ENCODE data around the gene DTD1. TPM values are rescaled to one million over a fixed set of nuclear protein-coding genes. Genes with fewer than 3 reads are reported as not detected.

The DTD1 gene
- polyA plus RNA-seq, 1 of the 3 experiments (the other 2 are of a cell fraction): 81.1 TPM

- Histone ChIP-seq H3K4me1 (ENCODE audit: control insufficient read depth in 1 of 2, insufficient read depth in 2 of 2, low read depth in 1 of 2, low read length in 1 of 2) (peaks cover 4% of the 10 kb centered on the region in 2 experiments; a peak in 1 of 4 replicates), H3K9me2 (no peaks in the 10 kb centered on the region), H3K9me3 (no peaks in the 10 kb centered on the region), H3K4me3 (ENCODE audit: low read depth in 2 of 2, low read length in 1 of 2) (no peak overlapping the region), H3F3A (replicated peaks; ENCODE audit: insufficient read depth) (no peaks in the 10 kb centered on the region), H3K9ac (no peak overlapping the region), H3K27ac (ENCODE audit: low read depth in 2 of 2, low read length in 1 of 2) (no peak overlapping the region), H3K27me3 (ENCODE audit: insufficient read depth) (no peaks in the 10 kb centered on the region), H3K79me2 (ENCODE audit: insufficient read depth) (no peaks in the 10 kb centered on the region), H3K36me3 (replicated peaks in 1 of 2; ENCODE audit: control insufficient read depth in 1 of 2, insufficient read depth in 2 of 2, low read length in 1 of 2) (no peaks in the 10 kb centered on the region), H3K4me2 (no peak overlapping the region), H2AFZ (ENCODE audit: low read depth) (no peak overlapping the region), H4K20me1 (ENCODE audit: insufficient read depth) (no peaks in the 10 kb centered on the region)
- POLR2A ChIA-PET: no interaction called here
- TF ChIP-seq RXRA (IDR thresholded peaks at IDR 0.05; ENCODE audit: borderline replicate concordance, low read depth) (no peak), FOXM1 (IDR thresholded peaks at IDR 0.05; ENCODE audit: low read depth) (no peak), MEF2A (IDR thresholded peaks at IDR 0.05; ENCODE audit: borderline replicate concordance, low read depth) (no peak), TEAD4 (IDR thresholded peaks at IDR 0.05; ENCODE audit: borderline replicate concordance, insufficient read depth) (no peak), REST (IDR thresholded peaks at IDR 0.05; ENCODE audit: low read depth, low read length) (no peak), POLR2AphosphoS5 (IDR thresholded peaks at IDR 0.05; ENCODE audit: low read depth, low read length) (no peak), RAD21 (IDR thresholded peaks at IDR 0.05; ENCODE audit: low read length) (no peak), CHD2 (IDR thresholded peaks at IDR 0.05; ENCODE audit: low read length, partially characterized antibody) (no peak), NRF1 (IDR thresholded peaks at IDR 0.05; ENCODE audit: low read depth, low read length) (no peak), USF2 (IDR thresholded peaks at IDR 0.05; ENCODE audit: borderline replicate concordance, low read depth, low read length) (no peak), USF1 (IDR thresholded peaks at IDR 0.05; ENCODE audit: borderline replicate concordance, low read depth) (no peak), TAF1 (IDR thresholded peaks at IDR 0.05; ENCODE audit: borderline replicate concordance, low read depth, low read length) (no peak), FOSL2 (IDR thresholded peaks at IDR 0.05; ENCODE audit: borderline replicate concordance, low read depth) (no peak), SMC3 (IDR thresholded peaks at IDR 0.05; ENCODE audit: low read depth, low read length) (no peak), RFX5 (IDR thresholded peaks at IDR 0.05; ENCODE audit: low read length) (no peak)
- TF ChIP-seq, protein P1, sequence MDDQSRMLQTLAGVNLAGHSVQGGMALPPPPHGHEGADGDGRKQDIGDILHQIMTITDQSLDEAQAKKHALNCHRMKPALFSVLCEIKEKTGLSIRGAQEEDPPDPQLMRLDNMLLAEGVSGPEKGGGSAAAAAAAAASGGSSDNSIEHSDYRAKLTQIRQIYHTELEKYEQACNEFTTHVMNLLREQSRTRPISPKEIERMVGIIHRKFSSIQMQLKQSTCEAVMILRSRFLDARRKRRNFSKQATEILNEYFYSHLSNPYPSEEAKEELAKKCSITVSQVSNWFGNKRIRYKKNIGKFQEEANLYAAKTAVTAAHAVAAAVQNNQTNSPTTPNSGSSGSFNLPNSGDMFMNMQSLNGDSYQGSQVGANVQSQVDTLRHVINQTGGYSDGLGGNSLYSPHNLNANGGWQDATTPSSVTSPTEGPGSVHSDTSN (IDR thresholded peaks at IDR 0.05): no peak
- TF ChIP-seq, protein P2, sequence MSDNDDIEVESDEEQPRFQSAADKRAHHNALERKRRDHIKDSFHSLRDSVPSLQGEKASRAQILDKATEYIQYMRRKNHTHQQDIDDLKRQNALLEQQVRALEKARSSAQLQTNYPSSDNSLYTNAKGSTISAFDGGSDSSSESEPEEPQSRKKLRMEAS (IDR thresholded peaks at IDR 0.05; ENCODE audit: low read depth): no peak
- TF ChIP-seq, protein P3, sequence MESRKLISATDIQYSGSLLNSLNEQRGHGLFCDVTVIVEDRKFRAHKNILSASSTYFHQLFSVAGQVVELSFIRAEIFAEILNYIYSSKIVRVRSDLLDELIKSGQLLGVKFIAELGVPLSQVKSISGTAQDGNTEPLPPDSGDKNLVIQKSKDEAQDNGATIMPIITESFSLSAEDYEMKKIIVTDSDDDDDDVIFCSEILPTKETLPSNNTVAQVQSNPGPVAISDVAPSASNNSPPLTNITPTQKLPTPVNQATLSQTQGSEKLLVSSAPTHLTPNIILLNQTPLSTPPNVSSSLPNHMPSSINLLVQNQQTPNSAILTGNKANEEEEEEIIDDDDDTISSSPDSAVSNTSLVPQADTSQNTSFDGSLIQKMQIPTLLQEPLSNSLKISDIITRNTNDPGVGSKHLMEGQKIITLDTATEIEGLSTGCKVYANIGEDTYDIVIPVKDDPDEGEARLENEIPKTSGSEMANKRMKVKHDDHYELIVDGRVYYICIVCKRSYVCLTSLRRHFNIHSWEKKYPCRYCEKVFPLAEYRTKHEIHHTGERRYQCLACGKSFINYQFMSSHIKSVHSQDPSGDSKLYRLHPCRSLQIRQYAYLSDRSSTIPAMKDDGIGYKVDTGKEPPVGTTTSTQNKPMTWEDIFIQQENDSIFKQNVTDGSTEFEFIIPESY (IDR thresholded peaks at IDR 0.05; ENCODE audit: borderline replicate concordance, low read depth): no peak
- 52% methylated on average over 5 of the region's 5 CpGs for WGBS (ENCODE audit: low lambda C conversion rate)
- CTCF ChIA-PET: no interaction called here
- no peak for DNase-seq
Measured at GRCh38 chr20:18695175-18695574, 107.3 kb downstream of the DTD1 start.
